ENCODE data around the gene ZNF689.
A peak's percentile ranks its signal among the peaks of the same experiment; 100 is the strongest.

GRCh38 chr16:30658731-30659506 lies 48.7 kb upstream of the ZNF689 start:
- TF ChIP-seq, protein P1, sequence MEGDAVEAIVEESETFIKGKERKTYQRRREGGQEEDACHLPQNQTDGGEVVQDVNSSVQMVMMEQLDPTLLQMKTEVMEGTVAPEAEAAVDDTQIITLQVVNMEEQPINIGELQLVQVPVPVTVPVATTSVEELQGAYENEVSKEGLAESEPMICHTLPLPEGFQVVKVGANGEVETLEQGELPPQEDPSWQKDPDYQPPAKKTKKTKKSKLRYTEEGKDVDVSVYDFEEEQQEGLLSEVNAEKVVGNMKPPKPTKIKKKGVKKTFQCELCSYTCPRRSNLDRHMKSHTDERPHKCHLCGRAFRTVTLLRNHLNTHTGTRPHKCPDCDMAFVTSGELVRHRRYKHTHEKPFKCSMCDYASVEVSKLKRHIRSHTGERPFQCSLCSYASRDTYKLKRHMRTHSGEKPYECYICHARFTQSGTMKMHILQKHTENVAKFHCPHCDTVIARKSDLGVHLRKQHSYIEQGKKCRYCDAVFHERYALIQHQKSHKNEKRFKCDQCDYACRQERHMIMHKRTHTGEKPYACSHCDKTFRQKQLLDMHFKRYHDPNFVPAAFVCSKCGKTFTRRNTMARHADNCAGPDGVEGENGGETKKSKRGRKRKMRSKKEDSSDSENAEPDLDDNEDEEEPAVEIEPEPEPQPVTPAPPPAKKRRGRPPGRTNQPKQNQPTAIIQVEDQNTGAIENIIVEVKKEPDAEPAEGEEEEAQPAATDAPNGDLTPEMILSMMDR (IDR thresholded peaks at IDR 0.05 in 8 of 11, conservative IDR thresholded peaks at IDR 0.05 in 3 of 11): peak in 3 of 11 experiments; percentile 14 to 41 (median 23)
- peak in 1 of 3 donors; percentile 19 for TF ChIP-seq POLR2A (IDR thresholded peaks at IDR 0.05)
- TF ChIP-seq POLR2AphosphoS5 (IDR thresholded peaks at IDR 0.05): peak in 1 of 3 donors; percentile 16

All from spleen (tissue), 7 donors.